GM19395 (cell line): ENCODE data around the gene ALG2.

Source experiments
- ATAC-seq: cut with Tn5 transposase; IDR thresholded peaks from one replicate; pipeline ENCODE4 v1.9.1; 2021; ENCODE audit warnings: mild to moderate bottlenecking, moderate library complexity; ENCODE audit not compliant: unreplicated experiment

ALG2 gene

DNA sequence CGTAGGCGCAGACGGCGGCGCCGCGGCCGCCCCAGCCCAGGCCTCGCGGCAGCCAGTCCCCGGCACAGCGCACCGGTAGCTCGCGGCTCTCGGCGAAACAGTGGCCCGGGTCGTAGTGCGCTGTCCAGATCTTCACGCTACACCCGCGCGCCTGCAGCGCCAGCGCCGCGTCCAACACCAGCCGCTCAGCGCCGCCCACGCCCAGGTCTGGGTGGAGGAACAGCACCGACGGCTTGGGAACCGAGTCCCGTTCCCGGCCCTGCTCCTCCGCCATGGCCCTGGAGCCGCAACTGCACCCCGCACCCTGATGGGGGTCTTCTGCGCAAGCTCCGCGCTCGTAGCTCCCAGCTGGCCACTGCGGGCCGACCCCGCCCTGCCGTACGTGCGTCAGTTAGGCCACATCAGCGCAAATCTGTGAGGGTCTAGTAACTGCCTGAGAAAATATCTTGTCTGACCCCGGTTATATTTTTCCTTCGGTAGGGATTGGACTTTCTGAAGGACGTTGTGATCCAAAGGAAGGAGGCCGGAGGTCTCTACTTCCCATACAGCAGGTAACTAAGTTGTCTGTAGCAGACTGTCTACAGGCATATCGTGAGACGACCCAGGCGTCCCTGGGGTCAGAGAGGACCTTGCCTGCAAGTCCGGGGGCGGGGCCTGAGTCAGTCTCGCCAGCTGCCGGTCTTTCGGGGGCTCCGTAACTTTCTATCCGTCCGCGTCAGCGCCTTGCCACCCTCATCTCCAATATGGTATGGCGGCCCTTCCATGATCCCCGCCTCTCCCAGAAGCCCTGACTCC is at the start of gene ALG2, which contains the start of gene SEC61B:
Gene ALG2 (minus strand): TSS at position 322 of the 795 bp plus-strand sequence. CDS start 48 bp downstream, at position 274.
Gene SEC61B (plus strand): TSS at position 662 of the 795 bp plus-strand sequence. CDS start 82 bp downstream, at position 744.
- ATAC-seq = peak; percentile 95

DNA sequence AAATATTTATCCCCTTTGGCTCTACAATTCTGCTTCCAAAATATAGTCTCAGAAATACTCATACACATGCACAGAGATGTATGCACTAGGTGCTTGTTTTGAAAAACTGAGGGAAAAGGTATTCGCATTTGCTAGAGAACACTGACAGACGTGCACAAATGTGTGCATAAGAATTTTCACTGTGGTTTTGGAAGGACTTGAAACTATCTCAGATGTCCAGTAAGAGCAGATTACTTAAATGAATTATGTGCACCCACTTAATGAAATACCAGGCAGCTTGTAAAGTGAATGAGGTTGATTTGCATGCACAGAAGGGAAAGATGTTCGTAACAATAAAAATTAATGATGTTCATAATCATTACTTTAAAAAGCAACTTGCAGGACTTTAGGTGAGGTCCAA is 48.7 kb upstream of the ALG2 start:
- ATAC-seq = no peak

DNA sequence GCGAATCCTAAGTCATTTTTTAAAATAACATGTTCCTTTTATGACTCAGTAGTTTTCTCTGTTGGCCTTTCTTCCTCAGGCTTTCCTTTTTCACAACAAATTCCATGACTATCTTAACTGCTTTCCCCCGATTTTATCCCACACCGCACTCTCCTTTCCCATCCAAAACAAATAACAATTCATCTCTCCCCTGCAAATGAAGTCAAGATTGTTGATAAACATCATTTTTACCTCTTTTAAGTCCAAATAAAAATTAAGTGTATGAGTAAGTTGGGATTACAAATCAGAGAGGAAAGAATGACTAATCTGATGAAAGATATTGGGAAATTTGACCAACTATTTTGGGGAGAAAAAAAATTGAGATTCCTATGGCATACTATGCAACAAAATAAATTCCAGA is 47.7 kb upstream of the ALG2 start:
- no peak for ATAC-seq

GRCh38 chr9:99266255-99267023 is 44.7 kb upstream of the ALG2 start:
- peak; percentile 71 for ATAC-seq

GRCh38 chr9:99265691-99266090 is 43.9 kb upstream of the ALG2 start:
- no peak for ATAC-seq

GRCh38 chr9:99264070-99264680 is 42.4 kb upstream of the ALG2 start:
- no peak for ATAC-seq

DNA sequence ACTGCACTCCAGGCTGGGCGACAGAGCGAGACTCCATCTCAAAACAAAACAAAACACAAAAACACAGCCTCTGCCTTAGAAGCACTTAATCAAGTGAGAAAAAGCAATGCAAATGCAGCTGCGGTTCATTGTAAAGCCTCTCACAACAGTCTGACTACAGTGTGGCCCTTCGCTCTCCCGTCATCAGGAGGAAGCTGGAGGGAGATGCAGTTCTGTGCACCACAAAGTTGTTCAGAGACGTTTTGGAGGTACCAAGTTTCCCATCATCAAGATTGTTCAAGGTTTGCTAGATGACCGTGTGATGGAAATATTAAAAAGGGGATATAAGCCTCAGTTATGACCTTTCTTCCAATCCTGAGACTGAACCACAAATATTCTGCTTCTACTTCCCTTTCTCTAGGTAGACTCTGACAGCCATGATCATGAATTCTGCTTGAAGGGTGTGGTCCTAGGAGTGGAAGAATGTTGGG is 41.2 kb upstream of the ALG2 start:
- ATAC-seq = no peak

DNA sequence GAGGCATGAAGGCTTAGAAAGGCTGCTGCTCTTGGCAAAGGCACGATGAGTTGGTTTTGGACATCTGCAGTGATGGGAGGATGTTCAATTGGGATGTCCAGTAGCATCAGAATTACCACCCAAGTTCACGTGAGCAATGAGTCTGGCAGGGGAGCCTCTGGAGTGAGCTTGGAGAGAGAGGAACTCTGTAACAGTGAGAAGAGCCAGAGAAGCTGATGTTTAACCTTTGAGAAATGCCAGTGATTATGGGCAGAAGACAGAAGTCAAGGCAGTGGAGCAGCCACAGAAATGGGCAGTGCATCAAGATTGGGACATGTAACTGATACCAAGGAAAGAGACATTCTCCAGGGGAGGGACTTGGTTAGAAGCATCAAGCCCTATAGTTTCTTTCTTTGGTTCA is 40.2 kb upstream of the ALG2 start:
- no peak for ATAC-seq

DNA sequence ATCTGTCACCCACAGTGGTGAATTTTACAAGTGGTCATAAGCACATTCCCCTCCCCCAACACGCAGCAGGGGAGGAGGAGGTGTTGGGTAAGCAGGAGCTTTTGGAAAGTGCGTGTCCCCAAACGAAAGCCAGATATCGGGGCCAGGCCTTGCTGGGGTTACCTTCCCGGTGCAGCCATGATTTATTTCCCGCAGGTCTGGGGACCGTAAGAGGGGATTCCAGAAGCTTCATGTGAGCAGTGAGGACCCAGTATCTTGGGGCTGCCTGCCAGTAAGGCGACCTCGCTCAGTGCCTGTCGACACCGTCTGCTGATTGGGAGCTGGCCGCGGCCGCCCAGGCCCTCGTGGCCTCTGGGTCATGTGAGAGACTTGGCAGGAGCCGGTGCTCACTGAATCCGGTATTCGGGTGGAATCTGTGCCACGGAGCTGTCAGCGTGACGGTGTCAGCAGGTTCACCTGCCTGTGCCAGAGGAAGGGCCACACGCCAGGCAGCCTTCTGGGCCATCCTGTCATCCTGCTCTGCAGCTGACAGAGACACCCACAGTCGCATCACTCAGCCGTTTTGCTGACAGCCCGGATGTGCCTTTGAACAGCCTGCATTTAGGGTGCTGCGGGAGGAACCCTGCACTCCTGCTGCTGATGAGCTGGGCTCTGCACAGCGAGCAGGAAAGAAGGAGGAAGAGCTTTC is 37.6 kb upstream of the ALG2 start:
- no peak for ATAC-seq

- no peak for ATAC-seq
Measured at GRCh38 chr9:99257723-99258389, 36.1 kb upstream of the ALG2 start.

DNA sequence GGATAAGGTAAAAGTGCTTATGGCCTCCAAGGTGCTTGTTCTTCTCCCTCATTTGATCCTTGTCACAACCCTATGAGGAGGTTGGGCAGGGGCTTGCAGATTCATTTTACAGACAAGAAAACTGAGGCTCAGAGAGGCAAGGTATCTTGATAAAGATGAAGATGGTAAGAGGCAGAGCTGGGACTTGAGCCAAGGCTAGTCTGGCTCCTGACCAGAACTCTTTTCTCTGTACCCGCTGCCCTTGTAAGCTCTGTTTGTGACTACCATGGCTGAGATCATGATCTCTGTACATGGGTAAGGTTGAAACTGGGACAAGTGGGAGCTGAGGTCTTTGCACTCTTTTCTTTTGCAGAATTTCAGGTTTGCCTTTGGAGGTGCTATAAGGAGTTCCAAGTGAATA is 33.9 kb upstream of the ALG2 start:
- ATAC-seq = no peak

DNA sequence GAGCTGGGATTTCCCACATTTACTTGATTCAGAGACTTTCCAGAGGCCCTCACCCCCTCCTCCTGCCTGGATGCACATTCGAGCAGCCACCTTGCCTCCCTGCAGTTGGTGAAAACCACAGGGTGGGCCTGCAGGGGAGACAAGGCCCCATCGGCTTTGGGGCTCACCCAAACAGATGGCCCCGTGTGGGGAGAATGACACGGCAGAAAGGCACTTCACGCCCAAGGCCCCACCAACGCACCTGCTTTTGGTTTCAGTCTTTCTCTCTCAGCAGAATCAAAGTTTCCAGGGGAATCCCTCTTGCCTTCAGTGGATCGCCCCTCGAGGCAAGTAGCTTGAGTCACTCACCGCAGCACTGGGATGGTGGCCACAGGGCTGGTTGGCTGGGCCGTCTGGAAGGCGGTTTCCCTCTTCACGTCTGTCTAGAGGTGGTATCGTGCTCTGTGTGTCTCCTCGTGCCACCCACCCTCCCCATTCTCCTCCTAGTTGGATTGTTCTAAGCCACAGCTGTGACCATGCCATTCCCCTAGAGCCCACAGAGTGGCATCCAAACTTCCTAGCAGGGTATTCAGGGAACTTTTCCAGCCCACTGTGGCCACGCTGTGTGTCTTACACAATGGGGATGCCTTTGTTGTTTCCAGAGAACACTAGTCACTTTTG is 32.2 kb upstream of the ALG2 start:
- peak; percentile 90 for ATAC-seq

DNA sequence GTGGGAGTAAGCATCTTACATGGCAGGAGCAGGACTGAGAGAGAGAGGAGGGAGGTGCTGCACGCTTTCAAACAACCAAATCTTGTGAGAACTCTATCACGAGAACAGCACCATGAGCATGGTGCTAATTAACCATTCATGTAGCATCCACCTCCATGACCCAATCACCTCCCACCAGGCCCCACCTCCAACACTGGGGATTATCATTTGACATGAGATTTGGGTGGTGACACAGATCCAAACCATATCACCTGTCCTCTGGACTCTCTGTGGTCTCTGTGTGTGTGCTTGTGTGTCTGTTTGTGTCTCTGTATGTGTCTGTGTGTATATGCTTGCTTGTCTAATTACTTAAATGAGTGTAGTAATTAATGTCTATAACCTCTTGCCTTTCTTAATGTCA is 31.4 kb upstream of the ALG2 start:
- ATAC-seq = peak; percentile 37

GRCh38 chr9:99251157-99251556 is 29.4 kb upstream of the ALG2 start:
- no peak for ATAC-seq

- ATAC-seq = no peak
Measured at GRCh38 chr9:99249619-99250018, 27.9 kb upstream of the ALG2 start.

DNA sequence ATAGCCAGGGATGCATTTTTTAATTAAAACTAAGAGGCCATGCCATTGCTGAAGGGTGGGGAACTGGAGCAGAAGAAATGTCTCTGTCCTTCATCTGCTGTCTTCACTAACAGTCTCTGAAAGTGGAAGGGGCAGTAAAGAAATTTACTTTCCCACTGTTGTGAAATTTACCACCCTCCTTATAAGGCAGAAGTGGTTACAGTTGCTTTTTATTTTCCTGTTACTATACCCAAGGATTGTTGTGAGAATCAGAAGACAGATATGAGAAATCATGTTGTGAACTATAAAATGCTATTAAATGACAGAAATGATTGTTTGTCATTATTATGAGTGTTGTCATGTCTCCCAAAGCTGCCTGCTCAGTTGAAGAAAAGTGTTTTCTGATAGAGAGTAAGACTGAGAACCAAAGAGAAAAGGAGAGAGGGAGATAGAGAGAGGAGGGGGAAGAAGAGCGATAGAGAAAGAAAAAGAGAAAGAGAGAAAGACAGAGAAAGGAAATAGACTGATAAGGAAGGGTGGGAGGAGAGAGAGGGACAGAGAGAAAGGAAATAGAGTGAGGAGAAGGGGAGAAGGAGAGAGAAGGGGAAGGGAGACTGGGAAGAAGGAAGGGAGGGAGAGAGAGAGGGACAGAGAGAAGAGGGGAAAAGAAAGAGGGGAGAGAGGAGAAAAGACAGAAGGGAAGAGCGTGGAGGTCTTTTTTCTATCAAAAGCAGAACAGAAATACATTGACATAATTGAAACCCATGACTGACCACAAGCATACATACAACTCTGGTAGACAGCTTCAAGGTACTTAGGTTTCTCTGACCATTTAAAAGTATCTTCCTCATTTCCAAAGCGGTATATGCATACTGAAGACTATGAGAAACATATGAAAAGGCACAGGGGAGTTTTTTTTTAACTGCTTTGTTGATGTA is 22.9 kb upstream of the ALG2 start:
- peak; percentile 94 for ATAC-seq

- ATAC-seq = no peak
Measured at GRCh38 chr9:99241106-99241505, 19.4 kb upstream of the ALG2 start.

- ATAC-seq = no peak
Measured at GRCh38 chr9:99239341-99240060, 17.8 kb upstream of the ALG2 start.
